ENCODE measurements around the gene GP1BA. TPM values are rescaled to one million over a fixed set of nuclear protein-coding genes. Genes with fewer than 3 reads are reported as not detected.

The GP1BA gene
- polyA plus RNA-seq, 1 donor from 2014 or later = not detected

- Histone ChIP-seq H3K9me3 (ENCODE audit: low read length) (no peaks in the 10 kb centered on the region), H3K4me2 (ENCODE audit: low read length) (no peak overlapping the region), H2AFZ (ENCODE audit: low read depth, low read length) (no peak overlapping the region), H3K9ac (ENCODE audit: low read length) (no peak overlapping the region), H3K9me2 (ENCODE audit: insufficient read depth, low read length) (no peaks in the 10 kb centered on the region), H3K27me3 (ENCODE audit: insufficient read depth, low read depth, low read length) (no peaks in the 10 kb centered on the region), H3K79me2 (replicated peaks; ENCODE audit: insufficient read depth, low read length) (no peaks in the 10 kb centered on the region), H4K20me1 (ENCODE audit: insufficient read depth) (no peaks in the 10 kb centered on the region), H3K36me3 (ENCODE audit: insufficient read depth, low read length) (no peaks in the 10 kb centered on the region), H3K27ac (ENCODE audit: low read length) (no peak overlapping the region), H3F3A (ENCODE audit: insufficient read depth, low read length, poor library complexity, severe bottlenecking) (no peaks in the 10 kb centered on the region), H3K4me3 (ENCODE audit: low read length) (no peak overlapping the region)
- no peak for TF ChIP-seq EZH2 (IDR thresholded peaks at IDR 0.05; ENCODE audit: borderline replicate concordance, insufficient read depth, low read length, poor library complexity, severe bottlenecking)
- no peak for TF ChIP-seq MXI1 (conservative IDR thresholded peaks at IDR 0.05; ENCODE audit: poor library complexity, severe bottlenecking)
- no peak for TF ChIP-seq POLR2AphosphoS5 (IDR thresholded peaks at IDR 0.05)
- no peak for TF ChIP-seq REST (IDR thresholded peaks at IDR 0.05; ENCODE audit: borderline replicate concordance)
- TF ChIP-seq TAF1 (IDR thresholded peaks at IDR 0.05; ENCODE audit: low read depth) = no peak
- no peak for TF ChIP-seq EP300 (conservative IDR thresholded peaks at IDR 0.05; ENCODE audit: poor library complexity, severe bottlenecking)
- TF ChIP-seq SMC3 (conservative IDR thresholded peaks at IDR 0.05; ENCODE audit: poor library complexity) = no peak
- TF ChIP-seq CTCF (IDR thresholded peaks at IDR 0.05; ENCODE audit: poor library complexity, severe bottlenecking) = no peak
- TF ChIP-seq RAD21 (conservative IDR thresholded peaks at IDR 0.05) = no peak
Observed at GRCh38 chr17:4901648-4902344, 30.3 kb upstream of the GP1BA start.

GRCh38 chr17:4902540-4902939, 29.5 kb upstream of the GP1BA start:
- Histone ChIP-seq H3K9ac (ENCODE audit: low read length) (no peak overlapping the region), H3K27me3 (ENCODE audit: insufficient read depth, low read depth, low read length) (no peaks in the 10 kb centered on the region), H3K9me2 (ENCODE audit: insufficient read depth, low read length) (no peaks in the 10 kb centered on the region), H4K20me1 (ENCODE audit: insufficient read depth) (no peaks in the 10 kb centered on the region), H3K4me2 (ENCODE audit: low read length) (no peak overlapping the region), H3F3A (ENCODE audit: insufficient read depth, low read length, poor library complexity, severe bottlenecking) (no peaks in the 10 kb centered on the region), H3K27ac (ENCODE audit: low read length) (no peak overlapping the region), H3K79me2 (replicated peaks; ENCODE audit: insufficient read depth, low read length) (no peaks in the 10 kb centered on the region), H3K36me3 (ENCODE audit: insufficient read depth, low read length) (no peaks in the 10 kb centered on the region), H2AFZ (ENCODE audit: low read depth, low read length) (no peak overlapping the region), H3K4me3 (ENCODE audit: low read length) (no peak overlapping the region), H3K9me3 (ENCODE audit: low read length) (no peaks in the 10 kb centered on the region)
- TF ChIP-seq TAF1 (IDR thresholded peaks at IDR 0.05; ENCODE audit: low read depth) = no peak
- no peak for TF ChIP-seq EZH2 (IDR thresholded peaks at IDR 0.05; ENCODE audit: borderline replicate concordance, insufficient read depth, low read length, poor library complexity, severe bottlenecking)
- no peak for TF ChIP-seq RAD21 (conservative IDR thresholded peaks at IDR 0.05)
- no peak for TF ChIP-seq EP300 (conservative IDR thresholded peaks at IDR 0.05; ENCODE audit: poor library complexity, severe bottlenecking)
- no peak for TF ChIP-seq CTCF (IDR thresholded peaks at IDR 0.05; ENCODE audit: poor library complexity, severe bottlenecking)
- TF ChIP-seq REST (IDR thresholded peaks at IDR 0.05; ENCODE audit: borderline replicate concordance) = no peak
- TF ChIP-seq MXI1 (conservative IDR thresholded peaks at IDR 0.05; ENCODE audit: poor library complexity, severe bottlenecking) = no peak
- TF ChIP-seq SMC3 (conservative IDR thresholded peaks at IDR 0.05; ENCODE audit: poor library complexity) = no peak
- TF ChIP-seq POLR2AphosphoS5 (IDR thresholded peaks at IDR 0.05) = no peak
